H9 (cell line): ENCODE results near the gene COL28A1. TPM values are rescaled to one million over a fixed set of nuclear protein-coding genes. Genes with fewer than 3 reads are reported as not detected.
A peak's percentile ranks its signal among the peaks of the same experiment; 100 is the strongest.

Experiments
- DNase-seq: peaks from one replicate; pipeline ENCODE4 v3.0.0-alpha.2; 2017
- H2AFZ ChIP-seq: one replicate; pipeline ENCODE4 v1.6.1; 2013; ENCODE audit warnings: mild to moderate bottlenecking, low read length, control low read depth, moderate library complexity
- H2AK5ac ChIP-seq: 2 replicates; pipeline ENCODE4 v1.6.1; 2013; ENCODE audit warnings: low read length, control low read depth, mixed read lengths; ENCODE audit not compliant: insufficient read length
- H2BK120ac ChIP-seq: one replicate; pipeline ENCODE4 v1.6.1; 2013; ENCODE audit warnings: low read depth, mild to moderate bottlenecking, low read length, control low read depth, inconsistent platforms; ENCODE audit not compliant: poor library complexity, severe bottlenecking
- H2BK12ac ChIP-seq: 2 replicates; pipeline ENCODE4 v1.6.1; 2013; ENCODE audit warnings: low read length, control low read depth, mixed read lengths, low read depth; ENCODE audit not compliant: insufficient read length
- H2BK15ac ChIP-seq: 2 replicates; pipeline ENCODE4 v1.6.1; 2013; ENCODE audit warnings: low read depth, low read length, control low read depth
- H2BK20ac ChIP-seq: one replicate; pipeline ENCODE4 v1.6.1; 2013; ENCODE audit warnings: low read depth, mild to moderate bottlenecking, low read length, control low read depth, inconsistent platforms; ENCODE audit not compliant: poor library complexity, severe bottlenecking
- H2BK5ac ChIP-seq: 2 replicates; pipeline ENCODE4 v1.6.1; 2013; ENCODE audit warnings: low read length, control low read depth, mixed read lengths; ENCODE audit not compliant: insufficient read length
- H3K14ac ChIP-seq: 2 replicates; pipeline ENCODE4 v1.6.1; 2013; ENCODE audit warnings: low read length, control low read depth; ENCODE audit not compliant: insufficient read depth
- H3K18ac ChIP-seq: 2 replicates; pipeline ENCODE4 v1.6.1; 2013; ENCODE audit warnings: low read depth, mild to moderate bottlenecking, mixed read lengths, low read length, control low read depth; ENCODE audit not compliant: insufficient read length
- H3K23ac ChIP-seq: 2 replicates; pipeline ENCODE4 v1.6.1; 2013; ENCODE audit warnings: low read length, control low read depth, mixed read lengths, low read depth; ENCODE audit not compliant: insufficient read length
- H3K23me2 ChIP-seq: 2 replicates; pipeline ENCODE4 v1.6.1; 2013; ENCODE audit warnings: low read depth, mild to moderate bottlenecking, mixed read lengths, low read length, control low read depth; ENCODE audit not compliant: insufficient read length, poor library complexity, severe bottlenecking
- H3K27ac ChIP-seq: 2 replicates; pipeline ENCODE4 v1.5.1; 2013; ENCODE audit warnings: low read length, control low read depth, mixed read lengths, low read depth; ENCODE audit not compliant: insufficient read length
- H3K27me3 ChIP-seq: 2 replicates; pipeline ENCODE4 v1.6.1; 2013; ENCODE audit warnings: low read length, control low read depth, inconsistent platforms; ENCODE audit not compliant: insufficient read depth
- H3K4ac ChIP-seq: 2 replicates; pipeline ENCODE4 v1.6.1; 2013; ENCODE audit warnings: low read depth, mild to moderate bottlenecking, control low read depth, inconsistent platforms, low read length, moderate library complexity
- H3K4me1 ChIP-seq: 2 replicates; pipeline ENCODE4 v1.6.1; 2013; ENCODE audit warnings: low read length, control low read depth, inconsistent platforms; ENCODE audit not compliant: insufficient read depth
- H3K4me2 ChIP-seq: 2 replicates; pipeline ENCODE4 v1.6.1; 2013; ENCODE audit warnings: low read length, control low read depth, mixed read lengths; ENCODE audit not compliant: insufficient read length, insufficient read depth
- H3K56ac ChIP-seq: 2 replicates; pipeline ENCODE4 v1.6.1; 2013; ENCODE audit warnings: low read depth, mild to moderate bottlenecking, mixed read lengths, low read length, control low read depth; ENCODE audit not compliant: insufficient read length
- H3K79me1 ChIP-seq: 2 replicates; pipeline ENCODE4 v1.6.1; 2013; ENCODE audit warnings: low read depth, mild to moderate bottlenecking, moderate library complexity, low read length, control low read depth, inconsistent platforms; ENCODE audit not compliant: insufficient read depth, poor library complexity, severe bottlenecking
- H3K79me2 ChIP-seq: 2 replicates; pipeline ENCODE4 v1.6.1; 2013; ENCODE audit warnings: low read length, control low read depth, inconsistent platforms; ENCODE audit not compliant: insufficient read depth
- H3K9ac ChIP-seq: 2 replicates; pipeline ENCODE4 v1.6.1; 2013; ENCODE audit warnings: low read length, control low read depth, mixed read lengths; ENCODE audit not compliant: insufficient read length; ENCODE audit errors: extremely low read depth
- H3K9me3 ChIP-seq: one replicate; pipeline ENCODE4 v1.6.1; 2013; ENCODE audit warnings: low read depth, low read length, inconsistent platforms; ENCODE audit not compliant: control insufficient read depth
- H3T11ph ChIP-seq: one replicate; pipeline ENCODE4 v1.6.1; 2013; ENCODE audit warnings: mild to moderate bottlenecking, low read length, control low read depth, inconsistent platforms
- H4K20me1 ChIP-seq: one replicate; pipeline ENCODE4 v1.6.1; 2013; ENCODE audit not compliant: control insufficient read depth, insufficient read length, insufficient read depth
- H4K5ac ChIP-seq: 2 replicates; pipeline ENCODE4 v1.6.1; 2013; ENCODE audit warnings: low read depth, mild to moderate bottlenecking, mixed read lengths, low read length, control low read depth; ENCODE audit not compliant: insufficient read length
- H4K8ac ChIP-seq: replicated peaks from 2 replicates; pipeline ENCODE4 v1.6.1; 2013; ENCODE audit warnings: low read length, control low read depth, mixed read lengths, low read depth; ENCODE audit not compliant: insufficient read length
- H4K91ac ChIP-seq: 2 replicates; pipeline ENCODE4 v1.6.1; 2013; ENCODE audit warnings: low read depth, mild to moderate bottlenecking, moderate library complexity, mixed read lengths, low read length, control low read depth; ENCODE audit not compliant: insufficient read length
- H3K27ac Mint-ChIP-seq, 3 experiments: 2 replicates in 2 of 3; 3 replicates in 1 of 3; pipeline ENCODE4 v1.8.0; 2020 to 2021; ENCODE audit warnings: mixed read lengths in 3 of 3, mild to moderate bottlenecking in 1 of 3, moderate library complexity in 1 of 3
- H3K27me3 Mint-ChIP-seq: 2 replicates; pipeline ENCODE4 v1.8.0; 2021; ENCODE audit warnings: low read depth, mild to moderate bottlenecking, moderate library complexity, mixed read lengths
- H3K36me3 Mint-ChIP-seq, 3 experiments: 2 replicates in 2 of 3; 3 replicates in 1 of 3; pipeline ENCODE4 v1.8.0; 2020 to 2021; ENCODE audit warnings: low read depth in 3 of 3, mixed read lengths in 3 of 3; ENCODE audit not compliant: insufficient read depth in 1 of 3
- H3K4me1 Mint-ChIP-seq, 2 experiments: 2 replicates each; pipeline ENCODE4 v1.8.0; 2020; ENCODE audit warnings: mixed read lengths in 2 of 2
- H3K4me3 Mint-ChIP-seq, 2 experiments: 2 replicates in 1 of 2; 3 replicates in 1 of 2; pipeline ENCODE4 v1.8.0; 2020 to 2021; ENCODE audit warnings: mild to moderate bottlenecking in 2 of 2, mixed read lengths in 2 of 2, moderate library complexity in 1 of 2
- H3K9me3 Mint-ChIP-seq, 2 experiments: 2 replicates in 1 of 2; 3 replicates in 1 of 2; pipeline ENCODE4 v1.8.0; 2020; ENCODE audit warnings: mild to moderate bottlenecking in 2 of 2, mixed read lengths in 2 of 2, moderate library complexity in 1 of 2
- CTCF ChIP-seq: fragments of 200-600 bp; sonication (generic); conservative IDR thresholded peaks from 3 replicates; pipeline ENCODE4 v1.8.0; 2021; ENCODE audit warnings: antibody characterized with exemption, mild to moderate bottlenecking
- WGBS: extraction: QIAGEN DNeasy Blood & Tissue Kit; methylation state at CpG from one replicate; pipeline ENCODE4 v1.1.7; 2013; ENCODE audit warnings: missing lambda C conversion rate, low lambda C conversion rate, mixed read lengths; ENCODE audit not compliant: insufficient read length; ENCODE audit errors: extremely low coverage; 5-methylcytosine and 5-hydroxymethylcytosine counted together
- total RNA-seq: library from RNA; stranded (reverse); gene quantifications from 2 replicates; pipeline ENCODE4 v1.2.1, GENCODE V29; 2021

Gene COL28A1
- total RNA-seq, 1 experiment from 2014 or later = 0.66 TPM

GRCh38 chr7:7424151-7424873, 111.4 kb downstream of the COL28A1 start:
- no peak overlapping the region for H3K14ac ChIP-seq
- no peaks in the 10 kb centered on the region for H3K9me3 ChIP-seq
- peak; percentile 61 for DNase-seq
- H3K9ac ChIP-seq = no peak overlapping the region
- H3K27ac Mint-ChIP-seq = no peak overlapping the region
- no peak overlapping the region for H2BK20ac ChIP-seq
- no peak overlapping the region for H3K4ac ChIP-seq
- no peak overlapping the region for H2BK5ac ChIP-seq
- no peak overlapping the region for H2AFZ ChIP-seq
- no peak overlapping the region for H2BK12ac ChIP-seq
- no peak overlapping the region for H3K18ac ChIP-seq
- no peak overlapping the region for H3K27ac ChIP-seq
- no peak overlapping the region for H3T11ph ChIP-seq
- no peak overlapping the region for H4K5ac ChIP-seq
- H3K79me2 ChIP-seq = no peaks in the 10 kb centered on the region
- no peaks in the 10 kb centered on the region for H3K79me1 ChIP-seq
- no peak overlapping the region for H4K8ac ChIP-seq
- H3K23ac ChIP-seq = no peak overlapping the region
- H4K91ac ChIP-seq = no peak overlapping the region
- H3K27me3 ChIP-seq = no peaks in the 10 kb centered on the region
- no peak overlapping the region for H2BK120ac ChIP-seq
- H2BK15ac ChIP-seq = no peak overlapping the region
- TF ChIP-seq CTCF = peak; percentile 85
- H3K4me1 Mint-ChIP-seq = peaks cover 0 to 3% of the 10 kb centered on the region in 2 experiments; a peak in 2 of 4 replicates
- no peaks in the 10 kb centered on the region for H4K20me1 ChIP-seq
- H3K4me2 ChIP-seq = no peak overlapping the region
- no peaks in the 10 kb centered on the region for H3K27me3 Mint-ChIP-seq
- H3K4me1 ChIP-seq = no peaks in the 10 kb centered on the region
- no peaks in the 10 kb centered on the region for H3K23me2 ChIP-seq
- H3K56ac ChIP-seq = no peak overlapping the region
- no CpG with 5 or more reads among the region's 14 CpGs for WGBS
- no peaks in the 10 kb centered on the region for H3K9me3 Mint-ChIP-seq
- H2AK5ac ChIP-seq = no peak overlapping the region
- H3K4me3 Mint-ChIP-seq = no peak overlapping the region
- no peaks in the 10 kb centered on the region for H3K36me3 Mint-ChIP-seq
